Measurements from ENCODE around the gene KCNK13. TPM values are rescaled to one million over a fixed set of nuclear protein-coding genes. Genes with fewer than 3 reads are reported as not detected.

The KCNK13 gene
- polyA plus RNA-seq, 1 of the 3 experiments (the other 2 are of a cell fraction): not detected

GRCh38 chr14:90111895-90112534, 50.2 kb downstream of the KCNK13 start (continued):
- TF ChIP-seq IRF3 (IDR thresholded peaks at IDR 0.05; ENCODE audit: low read depth, low read length) (no peak), SMC3 (IDR thresholded peaks at IDR 0.05; ENCODE audit: low read depth, low read length) (no peak), POLR2AphosphoS5 (IDR thresholded peaks at IDR 0.05; ENCODE audit: low read depth, low read length) (no peak), PBX3 (IDR thresholded peaks at IDR 0.05) (peak; percentile 67), GATA2 (CRISPR knock-in tag; IDR thresholded peaks at IDR 0.05) (no peak), TEAD4 (IDR thresholded peaks at IDR 0.05; ENCODE audit: borderline replicate concordance, insufficient read depth) (0 out of 2 replicates have a peak, but pooled peaks have one; percentile 13), REST (IDR thresholded peaks at IDR 0.05; ENCODE audit: low read depth, low read length) (no peak), EZH2phosphoT487 (IDR thresholded peaks at IDR 0.05; ENCODE audit: borderline replicate concordance, low read depth) (no peak), NFIC (IDR thresholded peaks at IDR 0.05; ENCODE audit: borderline replicate concordance) (no peak; the same call in 1 of the 2 replicates), TCF12 (IDR thresholded peaks at IDR 0.05) (peak; percentile 48), ELF1 (IDR thresholded peaks at IDR 0.05) (no peak), CTCF (IDR thresholded peaks at IDR 0.05) (no peak), SIN3A (IDR thresholded peaks at IDR 0.05; ENCODE audit: borderline replicate concordance, low read depth, low read length) (no peak), RXRA (IDR thresholded peaks at IDR 0.05; ENCODE audit: borderline replicate concordance, low read depth) (no peak), MAX (IDR thresholded peaks at IDR 0.05; ENCODE audit: low read depth) (no peak), CHD2 (IDR thresholded peaks at IDR 0.05; ENCODE audit: low read length, partially characterized antibody) (no peak), JUND (IDR thresholded peaks at IDR 0.05) (peak; percentile 55), RCOR1 (IDR thresholded peaks at IDR 0.05; ENCODE audit: low read length) (no peak)

Data from SK-N-SH (cell line).